Measurements from ENCODE around the gene SVBP. TPM values are rescaled to one million over a fixed set of nuclear protein-coding genes. Genes with fewer than 3 reads are reported as not detected.

The SVBP gene
- total RNA-seq, 1 experiment from 2014 or later: 41.3 TPM

GRCh38 chr1:42779725-42780124 is 37.5 kb downstream of the SVBP start:
- Histone ChIP-seq H3K79me2 (ENCODE audit: insufficient read depth, low read length) (no peaks in the 10 kb centered on the region), H3K23ac (ENCODE audit: insufficient read length, low read depth, low read length) (no peak overlapping the region), H3T11ph (ENCODE audit: low read length) (no peak overlapping the region), H2BK15ac (ENCODE audit: low read depth, low read length) (no peak overlapping the region), H2AFZ (ENCODE audit: low read length) (no peak overlapping the region), H3K27me3 (ENCODE audit: insufficient read depth, low read length) (no peaks in the 10 kb centered on the region), H3K9me3 (ENCODE audit: control insufficient read depth, low read depth, low read length) (no peaks in the 10 kb centered on the region), H3K23me2 (ENCODE audit: insufficient read length, low read depth, low read length, poor library complexity, severe bottlenecking) (no peaks in the 10 kb centered on the region), H3K27ac (ENCODE audit: insufficient read length, low read depth, low read length) (no peak overlapping the region), H2BK12ac (ENCODE audit: insufficient read length, low read depth, low read length) (no peak overlapping the region), H4K91ac (ENCODE audit: insufficient read length, low read depth, low read length) (no peak overlapping the region), H3K14ac (ENCODE audit: insufficient read depth, low read length) (no peak overlapping the region), H3K18ac (ENCODE audit: insufficient read length, low read depth, low read length) (no peak overlapping the region), H3K4me1 (ENCODE audit: insufficient read depth, low read length) (no peaks in the 10 kb centered on the region), H3K56ac (ENCODE audit: insufficient read length, low read depth, low read length) (no peak overlapping the region), H2BK5ac (ENCODE audit: insufficient read length, low read length) (no peak overlapping the region), H2BK20ac (ENCODE audit: low read depth, low read length, poor library complexity, severe bottlenecking) (no peak overlapping the region), H4K20me1 (ENCODE audit: control insufficient read depth, insufficient read depth, insufficient read length) (no peaks in the 10 kb centered on the region), H2AK5ac (ENCODE audit: insufficient read length, low read length) (no peak overlapping the region), H3K4ac (ENCODE audit: low read depth, low read length) (no peak overlapping the region), H3K79me1 (ENCODE audit: insufficient read depth, low read depth, low read length, poor library complexity, severe bottlenecking) (no peaks in the 10 kb centered on the region), H4K8ac (replicated peaks; ENCODE audit: insufficient read length, low read depth, low read length) (no peak overlapping the region), H4K5ac (ENCODE audit: insufficient read length, low read depth, low read length) (no peak overlapping the region), H3K4me2 (ENCODE audit: insufficient read depth, insufficient read length, low read length) (no peak overlapping the region), H2BK120ac (ENCODE audit: low read depth, low read length, poor library complexity, severe bottlenecking) (no peak overlapping the region), H3K9ac (ENCODE audit: extremely low read depth, insufficient read length, low read length) (no peak overlapping the region)
- no peak for DNase-seq
- Mint-ChIP-seq H3K36me3 (ENCODE audit: insufficient read depth in 1 of 3, low read depth in 3 of 3) (peaks cover 23 to 74% (median 60%) of the 10 kb centered on the region in 3 experiments), H3K4me3 (no peak overlapping the region), H3K9me3 (no peaks in the 10 kb centered on the region), H3K4me1 (0 out of 4 replicates have a peak, but pooled peaks cover 0 to 3% of the 10 kb centered on the region in 2 experiments), H3K27ac (no peak overlapping the region), H3K27me3 (ENCODE audit: low read depth) (no peaks in the 10 kb centered on the region)
- no CpG with 5 or more reads among the region's 2 CpGs for WGBS (ENCODE audit: extremely low coverage, insufficient read length, low lambda C conversion rate)
- no peak for TF ChIP-seq CTCF (conservative IDR thresholded peaks at IDR 0.05)
